Activated naive CD4-positive, alpha-beta T cell treated with anti-CD3 and anti-CD28 coated beads, Interleukin-2, amount 10 ng/mL, durations not matched to agents 7 days and 5 days (primary cell): Measurements from ENCODE around the gene MATCAP1.

Experiments
- CTCF ChIA-PET: fragments of 350-600 bp; sonication (Branson Sonifier 250); formaldehyde crosslinking; loops from one replicate; lab custom pipeline; 2021; ENCODE audit warnings: antibody characterized with exemption; lab: Charles Lee
- DNase-seq: peaks from one replicate; pipeline ENCODE4 v3.0.0-alpha.2; 2020
- H3K27ac Mint-ChIP-seq: one replicate; pipeline ENCODE4 v1.8.0; 2021; ENCODE audit warnings: mild to moderate bottlenecking, moderate library complexity, mixed read lengths
- H3K27me3 Mint-ChIP-seq: one replicate; pipeline ENCODE4 v1.8.0; 2021; ENCODE audit warnings: mild to moderate bottlenecking, mixed read lengths
- H3K36me3 Mint-ChIP-seq: one replicate; pipeline ENCODE4 v1.8.0; 2021; ENCODE audit warnings: mixed read lengths
- H3K4me1 Mint-ChIP-seq: one replicate; pipeline ENCODE4 v1.8.0; 2021; ENCODE audit warnings: mixed read lengths
- H3K4me3 Mint-ChIP-seq: one replicate; pipeline ENCODE4 v1.8.0; 2021; ENCODE audit warnings: mild to moderate bottlenecking, moderate library complexity, mixed read lengths
- H3K9me3 Mint-ChIP-seq: one replicate; pipeline ENCODE4 v1.8.0; 2021; ENCODE audit warnings: mixed read lengths

MATCAP1 gene

DNA sequence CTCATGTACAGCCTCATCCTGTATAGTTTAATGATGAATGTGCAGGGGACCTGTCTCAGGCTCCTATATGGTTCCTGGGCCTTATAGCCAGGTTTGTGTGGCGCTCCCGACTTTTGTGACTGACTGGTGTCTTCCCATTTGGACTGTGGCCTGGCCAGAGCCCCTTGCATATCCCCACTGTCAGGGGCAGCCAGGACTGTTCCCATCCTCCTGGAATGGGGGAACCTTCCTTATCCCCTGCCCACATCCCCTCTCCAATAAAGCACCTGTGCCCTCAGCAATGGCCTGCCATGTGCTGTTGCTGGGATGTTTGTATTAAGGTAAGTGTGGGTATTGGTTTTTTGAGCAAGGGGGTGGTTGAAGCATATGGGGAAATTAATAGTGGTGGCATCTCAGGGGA lies 35.5 kb downstream of the MATCAP1 start:
- Mint-ChIP-seq H3K4me1 (peaks cover 27% of the 10 kb centered on the region), H3K27me3 (peaks cover 16% of the 10 kb centered on the region), H3K36me3 (peaks cover 54% of the 10 kb centered on the region), H3K4me3 (no peak overlapping the region), H3K27ac (peak overlapping the region; percentile 44), H3K9me3 (no peaks in the 10 kb centered on the region)
- CTCF ChIA-PET: interaction anchor here (1.6 kb wide), 1 partner anchor 130 kb away, joined by 7 read pairs; no protein-coding TSS in a partner anchor
- DNase-seq: no peak

DNA sequence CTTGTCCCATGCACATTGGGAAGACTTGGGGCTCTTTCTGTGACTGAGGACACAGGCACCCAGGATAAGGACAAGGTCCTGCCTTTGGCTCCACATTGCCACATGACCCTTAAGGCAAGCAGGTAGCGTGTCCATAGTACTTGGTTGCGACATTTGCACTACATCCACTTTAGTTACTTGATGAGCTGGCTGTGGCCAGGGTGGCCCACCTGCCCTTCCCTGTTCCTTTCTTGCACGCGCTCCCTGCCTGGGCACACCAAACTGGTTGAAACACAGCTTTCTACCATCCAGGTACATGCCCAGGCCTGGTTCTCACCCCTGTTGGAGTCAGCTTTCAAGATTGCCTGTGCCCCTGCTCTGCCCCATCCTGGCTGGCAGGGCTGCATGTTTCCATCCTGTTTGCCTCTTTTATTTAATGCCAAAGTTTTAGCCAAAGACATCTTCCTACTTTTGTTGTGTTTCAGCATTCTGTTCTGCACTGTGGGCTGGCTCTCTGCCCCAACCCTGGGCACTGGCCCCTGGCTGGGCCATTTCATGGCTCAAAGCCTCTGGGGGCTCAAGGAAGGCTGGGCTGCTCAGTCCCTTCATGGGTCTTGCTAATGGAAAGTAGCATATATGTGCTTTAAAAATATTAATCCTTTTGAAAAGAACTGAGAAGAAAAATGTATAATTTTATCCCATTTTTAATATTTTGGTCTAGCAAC lies 36.2 kb downstream of the MATCAP1 start:
- no peak overlapping the region for H3K4me3 Mint-ChIP-seq
- no peaks in the 10 kb centered on the region for H3K9me3 Mint-ChIP-seq
- CTCF ChIA-PET: no interaction called here
- peaks cover 16% of the 10 kb centered on the region for H3K27me3 Mint-ChIP-seq
- no peak overlapping the region for H3K27ac Mint-ChIP-seq
- H3K36me3 Mint-ChIP-seq: peaks cover 47% of the 10 kb centered on the region
- peaks cover 20% of the 10 kb centered on the region for H3K4me1 Mint-ChIP-seq
- DNase-seq: no peak

DNA sequence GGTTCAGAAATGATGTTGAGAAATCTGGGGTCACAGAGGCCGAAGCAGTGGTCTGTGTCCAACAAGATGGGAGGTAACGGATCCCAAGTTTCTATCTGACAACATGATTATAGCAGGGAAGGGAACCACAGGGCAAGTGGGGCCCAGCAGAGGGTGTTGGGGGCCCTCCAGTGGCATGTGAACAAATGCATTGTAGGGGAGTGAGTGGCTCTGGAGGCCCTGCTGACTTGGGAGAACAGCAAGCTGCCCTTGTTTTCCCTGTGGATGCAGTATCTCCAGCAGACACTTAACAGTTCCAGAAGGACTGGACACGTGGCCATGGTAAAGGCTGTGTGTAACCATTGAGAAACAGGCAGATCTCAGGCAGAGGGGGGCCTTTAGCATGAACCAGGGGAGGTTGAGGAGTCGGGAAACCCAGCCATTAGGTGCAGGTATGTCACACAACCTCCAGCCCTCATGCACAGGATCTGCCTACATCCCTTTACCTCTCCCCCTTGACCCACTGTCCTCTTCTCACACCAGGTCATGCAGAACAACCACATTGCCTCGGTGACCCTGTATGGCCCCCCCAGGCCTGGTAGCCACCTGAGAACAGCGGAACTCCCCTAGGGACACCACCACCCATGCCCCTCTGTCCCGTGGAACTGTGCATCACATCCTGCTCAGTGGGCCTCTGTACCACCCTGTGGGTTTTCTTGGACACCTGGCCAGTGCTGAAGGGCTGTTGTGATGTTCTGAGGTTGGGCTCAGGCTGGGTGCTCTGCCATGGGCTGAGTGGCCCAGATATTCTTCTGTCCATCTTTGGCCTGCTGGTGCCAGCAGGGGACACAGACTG lies 37.0 kb downstream of the MATCAP1 start:
- CTCF ChIA-PET: interaction anchor here (1.8 kb wide), 1 partner anchor 185 kb away, joined by 4 read pairs; the partner anchor contains the start of gene CES3
- Mint-ChIP-seq H3K27me3 (peaks cover 14% of the 10 kb centered on the region), H3K4me1 (peaks cover 13% of the 10 kb centered on the region), H3K36me3 (peaks cover 51% of the 10 kb centered on the region), H3K9me3 (no peaks in the 10 kb centered on the region), H3K4me3 (no peak overlapping the region), H3K27ac (no peak overlapping the region)
- DNase-seq: no peak

DNA sequence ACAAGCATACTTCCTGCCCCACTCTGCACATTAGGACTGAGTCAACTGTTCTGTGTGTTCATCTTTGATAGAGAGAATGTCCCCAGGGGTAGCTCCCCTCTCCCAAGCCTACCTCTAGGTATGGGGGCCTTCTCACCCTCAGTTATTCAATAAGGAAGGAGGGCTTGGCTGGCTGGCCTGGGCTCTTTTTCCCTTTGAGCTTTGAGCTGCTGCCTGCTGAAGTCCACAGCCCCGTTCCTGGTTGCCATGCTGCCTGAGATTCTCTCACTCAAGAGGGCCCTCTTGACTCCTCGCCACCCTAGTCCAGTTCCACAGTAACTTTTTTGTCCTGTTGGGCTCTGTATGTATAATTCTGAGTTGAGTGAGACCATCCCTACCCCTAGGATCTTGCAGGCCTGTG lies 38.0 kb downstream of the MATCAP1 start:
- no peak for DNase-seq
- Mint-ChIP-seq H3K4me1 (peaks cover 4% of the 10 kb centered on the region), H3K27ac (peak overlapping the region; percentile 28), H3K9me3 (no peaks in the 10 kb centered on the region), H3K27me3 (peaks cover 4% of the 10 kb centered on the region), H3K4me3 (no peak overlapping the region), H3K36me3 (peaks cover 55% of the 10 kb centered on the region)
- CTCF ChIA-PET: interaction anchor here (0.8 to 1.9 kb wide), 3 partner anchors 10 to 184 kb away, joined by 3 to 9 read pairs (median 4); partner anchors contain the start of gene CES3

DNA sequence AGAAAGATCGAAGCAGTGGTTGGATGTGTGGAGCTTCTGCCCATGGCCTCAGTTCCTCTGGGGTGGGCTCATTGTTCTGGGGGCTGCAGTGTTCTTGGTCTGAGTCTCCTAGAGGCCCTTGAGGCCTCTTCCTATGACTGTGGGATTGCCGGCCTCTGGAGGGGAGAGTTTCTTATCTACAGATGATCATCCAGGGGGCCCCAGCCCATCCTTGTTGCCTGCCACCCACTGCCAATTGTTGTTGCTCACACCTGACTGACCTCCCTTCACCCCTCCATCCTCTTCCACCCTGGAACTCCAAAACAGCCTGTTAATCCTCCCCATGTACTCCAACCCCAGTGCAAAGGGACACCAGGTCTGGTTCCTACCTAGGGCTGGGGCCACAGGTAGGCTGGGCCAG lies 38.8 kb downstream of the MATCAP1 start:
- Mint-ChIP-seq H3K27me3 (peaks cover 3% of the 10 kb centered on the region), H3K4me3 (no peak overlapping the region), H3K4me1 (peaks cover 4% of the 10 kb centered on the region), H3K9me3 (no peaks in the 10 kb centered on the region), H3K36me3 (peaks cover 61% of the 10 kb centered on the region), H3K27ac (no peak overlapping the region)
- DNase-seq: no peak
- CTCF ChIA-PET: interaction anchor here (1.8 to 1.9 kb wide), 2 partner anchors 10 to 183 kb away, joined by 4 to 9 read pairs; partner anchors contain the start of gene CES3

DNA sequence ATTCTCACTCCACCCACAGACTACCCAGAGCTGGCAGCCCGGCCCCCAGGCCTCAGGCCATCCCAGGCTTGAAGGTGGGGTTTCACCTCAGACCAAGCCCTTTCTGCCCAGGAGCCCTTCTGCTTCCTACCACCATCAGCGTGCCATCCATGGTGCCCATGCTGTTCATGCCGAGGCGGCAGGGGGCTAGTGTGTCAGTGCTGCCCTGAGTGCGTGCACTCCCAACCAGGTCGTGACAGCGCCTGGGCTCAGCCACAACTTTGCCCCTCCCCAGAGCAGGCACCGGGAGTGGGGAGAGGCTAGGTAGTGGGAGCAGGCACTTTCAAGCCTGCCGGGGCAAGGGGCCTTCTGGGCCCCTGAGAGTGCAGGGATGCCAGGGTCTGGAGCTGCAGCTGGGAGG lies 41.4 kb downstream of the MATCAP1 start:
- Mint-ChIP-seq H3K36me3 (peaks cover 53% of the 10 kb centered on the region), H3K4me1 (no peaks in the 10 kb centered on the region), H3K27ac (no peak overlapping the region), H3K27me3 (no peaks in the 10 kb centered on the region), H3K4me3 (no peak overlapping the region), H3K9me3 (no peaks in the 10 kb centered on the region)
- no peak for DNase-seq
- CTCF ChIA-PET: interaction anchor here (0.8 to 1.2 kb wide), 4 partner anchors 8 to 181 kb away, joined by 3 read pairs; partner anchors contain the start of genes B3GNT9, CES3 and PHAF1

DNA sequence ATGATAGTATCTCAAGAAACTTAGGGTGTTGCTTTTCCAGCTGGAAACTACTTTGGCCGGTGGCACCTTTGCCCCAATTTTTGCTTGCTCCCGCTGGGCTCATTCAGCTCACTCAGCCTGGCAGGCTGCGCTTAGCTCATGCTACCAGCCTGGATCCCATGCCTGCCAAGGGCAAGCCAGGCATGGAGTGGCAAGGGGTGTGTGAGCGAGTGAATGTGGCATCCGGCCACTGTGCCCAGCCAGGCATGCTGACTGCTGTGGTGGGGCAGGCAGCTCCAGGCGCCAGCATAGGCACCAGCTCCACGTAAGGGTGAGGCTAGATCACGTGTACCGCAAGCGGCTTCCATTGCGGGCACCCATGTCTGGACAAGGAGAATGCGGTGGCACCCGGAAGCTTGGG lies 42.4 kb downstream of the MATCAP1 start:
- Mint-ChIP-seq H3K27me3 (no peaks in the 10 kb centered on the region), H3K4me3 (no peak overlapping the region), H3K36me3 (peaks cover 51% of the 10 kb centered on the region), H3K27ac (no peak overlapping the region), H3K4me1 (no peaks in the 10 kb centered on the region), H3K9me3 (no peaks in the 10 kb centered on the region)
- DNase-seq: no peak
- CTCF ChIA-PET: interaction anchor here (0.6 to 1.2 kb wide), 9 partner anchors 9 to 180 kb away, joined by 3 to 7 read pairs (median 3); partner anchors contain the start of genes B3GNT9, CES3, NOL3 and PHAF1

DNA sequence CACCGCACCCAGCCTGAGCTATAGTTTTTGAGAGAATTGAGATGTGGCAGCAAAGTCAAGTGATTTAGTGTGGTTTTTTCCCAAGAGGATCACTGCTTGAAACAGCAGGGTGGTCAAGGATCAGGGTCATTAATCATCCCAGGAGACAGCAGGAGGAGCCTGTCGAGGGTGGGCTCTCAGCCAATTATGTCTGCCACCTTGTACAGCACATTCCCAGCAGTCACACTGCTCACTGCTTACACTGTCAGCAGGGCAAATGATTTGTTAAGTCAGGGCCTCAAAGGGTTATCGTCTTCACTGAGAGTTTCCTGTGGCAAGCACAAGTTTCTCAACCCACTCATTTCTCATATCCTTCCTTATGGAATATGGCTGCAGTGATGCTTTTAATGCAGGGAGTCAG lies 46.2 kb downstream of the MATCAP1 start:
- DNase-seq: no peak
- H3K4me1 Mint-ChIP-seq: no peaks in the 10 kb centered on the region
- no peak overlapping the region for H3K4me3 Mint-ChIP-seq
- no peaks in the 10 kb centered on the region for H3K9me3 Mint-ChIP-seq
- CTCF ChIA-PET: interaction anchor here (1.1 kb wide), 1 partner anchor 17 kb away, joined by 3 read pairs; no protein-coding TSS in a partner anchor
- no peaks in the 10 kb centered on the region for H3K27me3 Mint-ChIP-seq
- peaks cover 37% of the 10 kb centered on the region for H3K36me3 Mint-ChIP-seq
- H3K27ac Mint-ChIP-seq: no peak overlapping the region

DNA sequence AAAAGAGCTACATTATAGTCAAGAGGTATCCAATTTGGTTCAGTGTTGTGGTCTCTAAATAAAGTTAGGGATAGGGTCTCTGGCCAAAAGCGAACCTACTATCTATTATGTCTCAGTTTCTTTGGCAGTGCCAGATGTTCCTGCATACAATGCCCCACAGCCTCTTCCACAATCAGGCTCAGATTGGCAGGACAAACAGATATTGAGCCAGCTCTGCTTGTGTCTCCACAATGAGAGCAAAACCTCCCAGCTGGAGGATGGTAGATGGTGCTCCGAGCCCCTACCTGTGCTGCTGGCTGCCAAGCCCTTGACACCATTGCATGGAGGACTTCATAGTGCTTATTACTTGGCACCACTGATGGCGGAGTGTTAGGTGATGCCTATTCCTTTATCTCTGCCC lies 54.3 kb downstream of the MATCAP1 start:
- Mint-ChIP-seq H3K4me3 (no peak overlapping the region), H3K4me1 (no peaks in the 10 kb centered on the region), H3K9me3 (no peaks in the 10 kb centered on the region), H3K27ac (no peak overlapping the region), H3K27me3 (no peaks in the 10 kb centered on the region), H3K36me3 (peaks cover 23% of the 10 kb centered on the region)
- CTCF ChIA-PET: interaction anchor here (0.7 to 1.4 kb wide), 3 partner anchors 9 to 112 kb away, joined by 3 to 4 read pairs (median 3); no protein-coding TSS in a partner anchor
- no peak for DNase-seq

DNA sequence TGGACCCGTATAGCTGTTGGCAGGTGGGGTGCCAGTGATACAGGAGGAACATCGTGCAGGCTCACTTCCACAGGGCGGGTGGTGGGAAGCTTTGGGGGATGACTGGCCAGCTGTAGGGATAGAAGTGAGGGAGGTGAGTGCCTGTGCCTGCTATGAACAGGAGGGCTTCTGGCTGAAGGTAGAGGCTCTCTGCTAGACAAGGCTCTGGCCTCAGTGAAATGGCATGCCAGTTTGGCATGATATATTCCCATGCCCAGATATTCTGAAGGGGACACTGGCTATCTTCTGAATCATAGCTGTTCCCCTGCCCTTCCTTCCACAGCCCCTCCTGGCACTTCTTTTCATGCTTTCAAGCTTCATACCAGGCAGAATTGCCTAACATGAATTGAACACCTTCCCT lies 54.9 kb downstream of the MATCAP1 start:
- no peak overlapping the region for H3K4me3 Mint-ChIP-seq
- H3K36me3 Mint-ChIP-seq: peaks cover 23% of the 10 kb centered on the region
- no peak for DNase-seq
- no peak overlapping the region for H3K27ac Mint-ChIP-seq
- no peaks in the 10 kb centered on the region for H3K4me1 Mint-ChIP-seq
- H3K27me3 Mint-ChIP-seq: no peaks in the 10 kb centered on the region
- H3K9me3 Mint-ChIP-seq: no peaks in the 10 kb centered on the region
- CTCF ChIA-PET: interaction anchor here (1.0 to 1.2 kb wide), 2 partner anchors 8 to 13 kb away, joined by 3 read pairs; no protein-coding TSS in a partner anchor

DNA sequence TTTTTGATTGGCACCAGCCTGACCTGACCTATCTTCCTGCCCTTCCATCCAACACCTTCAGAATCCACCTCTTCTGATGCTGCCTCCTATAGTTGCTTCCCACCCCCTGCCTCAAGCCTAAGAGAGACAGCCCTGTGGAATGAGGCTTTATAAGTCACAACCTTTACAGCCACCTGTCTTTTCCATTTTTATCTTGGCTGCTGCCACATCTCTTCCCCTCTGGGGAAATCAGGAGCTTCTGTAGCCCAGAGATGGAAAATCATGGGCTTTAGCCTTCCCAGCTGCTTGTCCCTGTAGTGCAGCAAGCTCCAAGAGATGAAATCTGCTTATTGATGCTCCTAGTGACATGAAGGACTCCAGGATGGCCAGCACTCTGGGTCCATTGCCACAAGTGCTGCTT lies 55.3 kb downstream of the MATCAP1 start:
- H3K4me3 Mint-ChIP-seq: no peak overlapping the region
- no peaks in the 10 kb centered on the region for H3K27me3 Mint-ChIP-seq
- CTCF ChIA-PET: interaction anchor here (0.7 to 1.0 kb wide), 2 partner anchors 14 to 42 kb away, joined by 3 read pairs; partner anchors contain the start of gene NOL3
- no peak for DNase-seq
- H3K4me1 Mint-ChIP-seq: no peaks in the 10 kb centered on the region
- H3K36me3 Mint-ChIP-seq: peaks cover 27% of the 10 kb centered on the region
- H3K9me3 Mint-ChIP-seq: no peaks in the 10 kb centered on the region
- H3K27ac Mint-ChIP-seq: no peak overlapping the region
